Suppressor macrophage (primary cell): Measurements from ENCODE around the gene METTL27.

Source experiments
- DNase-seq, 4 experiments: peaks; one replicate each; pipeline ENCODE4 v3.0.0-alpha.2; 2020 to 2022

The METTL27 gene

DNA sequence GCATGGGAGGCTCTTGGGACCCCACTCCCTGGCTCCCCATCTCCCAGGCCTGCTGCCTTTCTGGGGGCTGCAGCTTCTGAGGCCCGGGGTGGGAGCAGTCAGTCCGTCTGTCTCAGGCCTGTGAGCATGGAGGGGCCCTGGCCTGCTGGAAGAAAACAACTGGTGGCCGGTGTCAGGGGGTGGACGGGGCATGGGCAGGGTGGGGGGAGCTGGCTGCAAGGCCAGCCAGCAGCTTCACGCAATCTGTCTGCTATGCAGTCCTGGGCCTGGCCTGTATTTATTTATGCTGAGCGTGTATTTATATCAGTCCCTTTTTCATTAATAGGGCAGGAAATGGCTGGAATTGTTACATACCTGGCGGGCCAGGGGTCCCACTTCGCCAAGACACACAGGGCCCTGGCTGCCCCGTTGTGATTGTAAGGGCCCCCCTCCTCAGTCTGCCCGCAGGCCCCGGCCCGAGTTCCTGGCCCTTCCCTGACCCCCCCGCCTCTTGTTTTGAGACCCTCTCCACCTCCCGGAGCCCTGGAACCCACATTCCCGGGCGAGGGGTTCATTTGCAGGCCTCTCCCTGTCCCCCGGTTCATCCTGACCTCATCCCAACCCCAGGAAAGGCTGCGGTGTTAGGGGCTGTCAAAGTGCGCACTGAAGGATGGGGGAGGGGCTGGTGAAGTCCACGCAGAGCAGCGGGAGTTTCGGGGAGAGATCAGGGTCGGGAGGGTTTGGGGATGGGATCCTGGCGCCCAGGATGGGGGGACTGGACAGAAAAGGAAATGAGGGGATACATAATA is 26.9 kb upstream of the METTL27 start:
- no peak for DNase-seq

DNA sequence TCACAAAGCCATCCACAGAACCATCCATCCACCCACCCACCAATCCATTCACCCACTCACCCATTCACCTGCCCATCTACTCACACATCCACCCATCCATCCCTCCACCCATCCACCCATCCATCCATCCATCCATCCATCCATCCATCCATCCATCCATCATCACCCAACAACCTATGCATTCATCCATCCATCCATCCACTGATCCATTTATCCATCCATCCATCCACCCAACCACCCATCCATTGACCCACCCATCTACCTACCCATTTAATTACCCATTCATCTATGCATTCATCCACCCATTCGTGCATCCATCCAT is 24.1 kb upstream of the METTL27 start:
- DNase-seq: no peak

GRCh38 chr7:73865738-73866445 is 23.6 kb upstream of the METTL27 start:
- DNase-seq: peak; percentile 72 to 84 (median 79)

- no peak for DNase-seq
These were observed 22.8 kb upstream of the METTL27 start for GRCh38 chr7:73864981-73865711.

GRCh38 chr7:73861305-73861704 is 19.0 kb upstream of the METTL27 start:
- no peak for DNase-seq

DNA sequence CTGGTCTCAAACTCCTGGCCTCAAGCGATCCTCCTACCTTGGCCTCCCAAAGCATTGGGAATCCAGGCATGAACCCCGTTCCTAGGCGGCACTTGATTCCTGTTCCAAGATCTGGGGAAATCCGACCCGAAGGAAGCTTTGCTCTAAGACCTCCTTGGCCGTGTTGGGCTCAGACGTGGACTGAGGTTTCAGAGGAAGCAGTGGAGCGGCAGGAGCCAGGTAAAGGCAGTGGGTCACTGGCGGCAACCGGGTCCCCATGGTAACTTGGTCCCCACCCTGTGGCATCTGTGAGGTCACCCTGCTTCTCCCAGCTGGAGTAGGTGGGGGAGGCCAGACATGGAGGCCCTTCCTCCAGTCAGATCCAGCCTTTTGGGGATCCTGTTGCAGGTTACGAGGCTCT is 18.5 kb upstream of the METTL27 start, which contains the start of gene TMEM270:
Gene TMEM270 (plus strand): TSS at position 301 of the 400 bp plus-strand sequence. CDS start 36 bp downstream, at position 337.
- no peak for DNase-seq

DNA sequence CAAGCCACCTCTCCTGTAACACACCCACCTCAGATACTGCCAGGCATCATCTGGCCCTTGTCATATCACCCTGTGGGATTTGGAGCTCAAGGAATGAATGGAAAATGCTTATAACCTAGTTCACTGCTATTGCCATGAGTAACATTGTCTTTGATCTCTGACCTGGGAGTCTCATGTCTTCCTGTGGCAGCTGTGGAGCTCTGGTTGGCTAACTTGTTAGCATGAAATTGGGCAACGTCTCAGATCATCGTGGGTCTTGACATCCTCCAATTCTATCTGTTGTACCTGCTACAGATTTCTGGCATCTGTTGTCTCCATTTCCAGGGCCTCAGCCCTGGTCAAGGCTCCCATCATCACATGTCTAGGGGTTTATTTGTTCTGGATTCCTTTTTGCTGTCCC is 16.5 kb upstream of the METTL27 start:
- DNase-seq: no peak

- DNase-seq: no peak
These were observed 14.6 kb upstream of the METTL27 start for GRCh38 chr7:73856941-73857340.

DNA sequence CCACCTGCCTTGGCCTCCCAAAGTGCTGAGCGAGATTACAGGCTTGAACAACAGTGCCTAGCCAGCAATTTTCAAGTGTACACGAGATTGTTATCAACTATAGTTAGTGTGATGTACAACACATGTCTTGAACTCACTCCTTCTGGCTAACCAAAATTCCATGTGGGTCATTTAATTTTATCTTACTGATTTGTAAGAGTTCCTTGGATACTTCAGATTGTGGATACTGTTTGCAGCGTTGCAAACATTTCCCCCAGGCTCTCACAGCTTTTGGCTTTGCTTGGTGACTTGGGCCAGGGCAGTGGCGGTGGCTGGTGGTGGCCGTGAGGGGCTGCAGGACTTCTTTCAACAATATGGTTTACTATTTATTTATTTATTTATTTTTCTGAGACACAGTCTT is 10.2 kb upstream of the METTL27 start:
- no peak for DNase-seq

GRCh38 chr7:73851410-73852338 is 9.4 kb upstream of the METTL27 start:
- DNase-seq: peak; percentile 38 to 77 (median 51)

- DNase-seq: peak; percentile 35 to 63 (median 53)
These were observed 8.5 kb upstream of the METTL27 start for GRCh38 chr7:73850781-73851207.

GRCh38 chr7:73847941-73848723 is 5.8 kb upstream of the METTL27 start:
- DNase-seq: no peak

DNA sequence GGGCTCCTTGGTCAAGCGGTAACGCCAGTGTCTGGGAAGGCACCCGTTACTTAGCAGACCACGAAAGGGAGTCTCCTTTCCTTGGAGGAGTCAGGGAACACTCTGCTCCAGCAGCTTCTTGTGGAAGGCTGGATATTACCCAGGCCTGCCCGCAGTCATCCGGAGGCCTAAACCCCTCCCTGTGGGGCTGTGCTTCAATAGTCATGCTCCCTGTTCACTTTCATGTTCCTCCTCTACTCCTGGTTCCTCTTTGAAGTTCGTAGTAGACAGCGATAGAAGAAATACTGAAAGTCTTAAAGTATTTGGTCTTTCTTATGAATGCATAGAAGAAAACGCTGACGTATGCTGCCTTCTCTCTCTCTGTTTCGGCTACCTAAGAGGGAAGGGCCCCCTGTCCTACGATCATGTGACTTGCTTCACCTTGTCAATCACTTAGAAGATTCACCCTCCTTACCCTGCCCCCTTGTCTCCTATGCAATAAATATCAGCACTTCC is 3.4 kb upstream of the METTL27 start:
- DNase-seq: peak; percentile 60 to 83 (median 80)

- DNase-seq: no peak
These were observed 2.6 kb upstream of the METTL27 start for GRCh38 chr7:73844848-73845460.

DNA sequence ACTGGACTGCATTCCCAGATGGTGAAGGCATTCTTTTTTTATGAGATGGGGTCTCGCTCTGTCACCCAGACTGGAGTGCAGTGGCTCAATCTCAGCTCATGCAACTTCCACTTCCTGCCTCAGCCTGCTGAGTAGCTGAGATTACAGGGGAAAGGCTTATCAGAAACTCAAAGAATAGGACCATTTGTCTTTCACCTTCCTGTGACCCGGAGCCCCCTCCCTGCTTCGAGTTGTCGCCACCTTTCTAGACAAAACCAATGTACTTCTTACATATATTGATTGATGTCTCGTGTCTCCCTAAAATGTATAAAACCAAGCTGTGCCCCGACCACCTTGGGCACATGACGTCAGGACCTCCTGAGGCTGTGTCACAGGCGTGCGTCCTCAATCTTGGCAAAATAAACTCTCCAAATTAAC is 1.8 kb upstream of the METTL27 start:
- DNase-seq: peak in 3 of 4 experiments; percentile 23 to 43 (median 40)

GRCh38 chr7:73841689-73842066 is 638 bp downstream of the METTL27 start:
- DNase-seq: no peak

DNA sequence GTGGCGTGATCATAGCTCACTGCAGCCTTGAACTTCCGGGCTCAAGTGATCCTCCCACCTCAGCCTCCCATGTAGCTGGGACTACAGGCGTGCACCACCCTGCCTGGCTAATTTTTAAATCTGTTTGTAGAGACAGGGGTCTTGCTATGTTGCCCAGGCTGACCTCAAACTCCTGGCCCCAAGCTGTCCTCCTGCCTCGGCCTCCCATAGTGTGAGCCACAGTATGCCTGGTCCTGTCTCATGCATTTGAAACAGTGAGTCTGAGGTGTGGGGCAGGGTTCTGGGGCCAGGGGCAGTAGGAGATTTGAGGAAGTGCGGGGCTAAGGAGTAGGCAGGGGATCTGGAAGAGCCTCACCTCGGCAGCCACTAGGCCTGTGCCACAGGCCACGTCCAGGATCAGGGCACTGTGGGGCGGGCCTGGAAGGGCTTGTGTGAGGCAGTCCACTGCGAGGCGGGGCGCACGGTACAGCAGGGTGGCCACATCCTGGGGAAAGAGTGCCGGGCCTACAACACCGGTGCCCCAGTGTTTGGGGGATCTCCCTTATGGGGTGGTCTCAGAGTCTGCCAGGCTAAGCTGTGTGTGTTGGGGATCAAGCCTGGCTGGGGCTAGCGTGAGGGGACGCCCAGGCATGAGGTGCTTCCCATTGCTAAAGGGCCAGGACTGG is 1.5 kb downstream of the METTL27 start:
- DNase-seq: no peak

GRCh38 chr7:73839743-73840714 is 2.3 kb downstream of the METTL27 start:
- no peak for DNase-seq

DNA sequence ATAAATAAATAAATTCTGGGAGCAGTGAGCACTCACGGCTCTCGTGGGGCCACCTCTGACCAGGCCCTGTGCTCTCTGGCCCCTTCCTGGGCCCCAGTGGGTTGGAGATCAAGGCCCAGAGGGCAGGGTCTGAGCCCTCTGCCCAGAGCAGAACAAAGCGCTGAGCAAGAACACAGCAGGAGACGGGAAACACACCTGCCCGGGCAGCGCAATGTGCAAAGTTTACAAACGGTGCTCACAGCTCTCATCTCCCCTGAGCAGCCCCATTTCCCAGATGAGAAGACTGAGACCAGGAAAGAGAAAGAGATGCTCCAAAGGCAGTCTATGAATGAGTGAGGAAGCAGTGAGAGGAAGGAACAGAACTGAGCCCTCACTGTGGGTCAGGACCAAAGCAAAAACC is 3.0 kb downstream of the METTL27 start:
- DNase-seq: no peak
